OCI-LY7 (cell line): ENCODE data around the gene RFFL.

ENCODE experiments used
- CTCF ChIP-seq: fragments of 200-600 bp; sonication (generic); conservative IDR thresholded peaks from 2 replicates; pipeline ENCODE4 v1.5.1; 2014; ENCODE audit warnings: mild to moderate bottlenecking, antibody characterized with exemption, low read length, moderate library complexity, mixed read lengths
- EZH2phosphoT487 ChIP-seq: fragments of 200-600 bp; sonication (generic); IDR thresholded peaks from 2 replicates; pipeline ENCODE4 v1.6.1; 2018; ENCODE audit warnings: low read depth, borderline replicate concordance, mild to moderate bottlenecking, mixed run types, antibody characterized with exemption, low read length, moderate library complexity, mixed read lengths

- TF ChIP-seq CTCF (no peak), EZH2phosphoT487 (no peak)
Observed at GRCh38 chr17:34979153-34979552, 84.4 kb downstream of the RFFL start.
